Adrenal gland (tissue), 12 donors: Measurements from ENCODE around the gene FNDC3B. TPM values are rescaled to one million over a fixed set of nuclear protein-coding genes. Genes with fewer than 3 reads are reported as not detected.
"Not testable (repeated sequence)": the region's sequence is repeated elsewhere in the genome, so short reads cannot be mapped to it uniquely, and the experiment has no call there.

Experiments
- DNase-seq, 7 donors: peaks; one replicate each; pipeline ENCODE4 v3.0.0-alpha.2; 2019 to 2020
- H3K27ac ChIP-seq, 5 donors: fragments of 200-600 bp; sonication (generic) in 4 of 5; 1 replicate in 3 of 5; 2 replicates in 2 of 5; pipeline versions ENCODE4 v1.5.1 to v1.8.0; 2016 to 2020; ENCODE audit warnings: mild to moderate bottlenecking in 1 of 5
- H3K27me3 ChIP-seq: fragments of 200-600 bp; 2 replicates; pipeline ENCODE4 v1.8.0; 2021
- H3K36me3 ChIP-seq, 2 donors: fragments of 200-600 bp; replicated peaks in 1 of 2; 1 replicate in 1 of 2; 2 replicates in 1 of 2; pipeline versions ENCODE4 v1.5.1 to v1.8.0; 2018 to 2022
- H3K4me1 ChIP-seq, 2 donors: fragments of 200-600 bp; replicated peaks in 1 of 2; 1 replicate in 1 of 2; 2 replicates in 1 of 2; pipeline versions ENCODE4 v1.5.1 to v1.8.0; 2018 to 2021
- H3K4me3 ChIP-seq, 4 donors: fragments of 200-600 bp; sonication (generic) in 3 of 4; one replicate each; pipeline ENCODE4 v1.5.1; 2016 to 2018
- H3K9me3 ChIP-seq, 3 donors: fragments of 200-600 bp; sonication (generic) in 1 of 3; replicated peaks in 1 of 3; 1 replicate in 2 of 3; 2 replicates in 1 of 3; pipeline versions ENCODE4 v1.5.1 to v1.8.0; 2016 to 2021
- CTCF ChIP-seq, 6 experiments: fragments of 450-650 bp in 4 of 6; fragments of 200-600 bp in 2 of 6; sonication (generic) in 1 of 6; IDR thresholded peaks; 1 replicate in 5 of 6; 2 replicates in 1 of 6; pipeline versions ENCODE4 v1.5.1 to v1.8.0; 2016 to 2021; ENCODE audit warnings: antibody characterized with exemption in 6 of 6, mild to moderate bottlenecking in 2 of 6, moderate library complexity in 1 of 6
- POLR2A ChIP-seq, 2 donors: fragments of 450-650 bp; IDR thresholded peaks; one replicate each; pipeline ENCODE4 v1.6.1; 2017; ENCODE audit warnings: antibody characterized with exemption in 2 of 2, mild to moderate bottlenecking in 2 of 2, moderate library complexity in 1 of 2
- WGBS, 4 donors: extraction: QIAGEN DNeasy Blood & Tissue Kit in 2 of 4; methylation state at CpG; one replicate each; pipeline versions ENCODE4 v1.1.5 to v1.1.7; 2013 to 2017; 5-methylcytosine and 5-hydroxymethylcytosine counted together
- intact Hi-C, 2 donors: fragments of 100-400 bp; cut with DNase I; formaldehyde crosslinking; loops; one replicate each; pipeline versions ENCODE4 v1.14.1 to v1.15.0; 2022 to 2023
- polyA plus RNA-seq, 3 donors: library from polyadenylated mRNA; stranded (reverse); fragments of 200-250 nt in 2 of 3; fragments of 350-450 nt in 1 of 3; fragmentation: Illumina TruSeq in 1 of 3; extraction: RNeasy Lipid Tissue Mini Kit (QIAGEN cat#74804) in 1 of 3; gene quantifications; one replicate each; pipeline ENCODE4 v1.2.3, GENCODE V29; 2013 to 2014
- total RNA-seq, 9 donors: library from RNA; depleted of rRNA in 4 of 9; stranded (reverse); fragments of >200 nt in 4 of 9; fragments of 120-200 nt in 1 of 9; fragmentation: NEBNext Ultra II Directional in 1 of 9; extraction: Animal tissue kit (Norgen Biotek cat#: 25700) in 1 of 9; gene quantifications; one replicate each; pipeline versions ENCODE4 v1.1.0 to v1.2.4, GENCODE V29; 2013 to 2023
- donor health status: healthy with polysubstance abuse.
- donor health status: Bipolar disorder and iron deficiency.
- donor health status: DM: yes; HTN: yes; CAD: no.
- donor health status: DM: no; HTN: no; CAD: no.
- donor health status: DM: no; HTN: no; CAD: no.
- donor health status: DM: yes; HTN: yes; CAD: no.

The FNDC3B gene
- total and polyA plus RNA-seq, 12 donors, result 9.9 to 228 (median 105) TPM

- H3K27ac ChIP-seq, result no peak overlapping the region
- intact Hi-C loops, result no loop called here
- H3K4me1 ChIP-seq, result no peaks in the 10 kb centered on the region
- TF ChIP-seq CTCF (IDR thresholded peaks at IDR 0.05), result no peak
- no peak for TF ChIP-seq POLR2A (IDR thresholded peaks at IDR 0.05)
- WGBS, 4 donors, result 29 to 73% (median 65%) methylated on average over 3 of the region's 3 CpGs
- H3K27me3 ChIP-seq, result no peaks in the 10 kb centered on the region
- H3K4me3 ChIP-seq, result no peak overlapping the region
- no peaks in the 10 kb centered on the region for H3K9me3 ChIP-seq
- DNase-seq, result no peak
- no peaks in the 10 kb centered on the region for H3K36me3 ChIP-seq
Observed at GRCh38 chr3:171994646-171995428, 44.5 kb upstream of the FNDC3B start.

GRCh38 chr3:171995486-171995885 is 43.9 kb upstream of the FNDC3B start:
- no peaks in the 10 kb centered on the region for H3K4me1 ChIP-seq
- no peaks in the 10 kb centered on the region for H3K36me3 ChIP-seq
- intact Hi-C loops, result no loop called here
- H3K4me3 ChIP-seq, result no peak overlapping the region
- TF ChIP-seq POLR2A (IDR thresholded peaks at IDR 0.05), result no peak
- TF ChIP-seq CTCF (IDR thresholded peaks at IDR 0.05), result no peak
- DNase-seq, result no peak
- H3K9me3 ChIP-seq, result no peaks in the 10 kb centered on the region
- no peaks in the 10 kb centered on the region for H3K27me3 ChIP-seq
- no peak overlapping the region for H3K27ac ChIP-seq

- H3K9me3 ChIP-seq, result no peaks in the 10 kb centered on the region
- intact Hi-C loops, result no loop called here
- no peak for DNase-seq
- 89 to 93% (median 93%) methylated on average over 2 of the region's 2 CpGs for WGBS, 4 donors
- TF ChIP-seq POLR2A (IDR thresholded peaks at IDR 0.05), result no peak
- TF ChIP-seq CTCF (IDR thresholded peaks at IDR 0.05), result no peak
- no peak overlapping the region for H3K27ac ChIP-seq
- H3K4me3 ChIP-seq, result no peak overlapping the region
- no peaks in the 10 kb centered on the region for H3K27me3 ChIP-seq
- H3K4me1 ChIP-seq, result no peaks in the 10 kb centered on the region
- H3K36me3 ChIP-seq, result no peaks in the 10 kb centered on the region
Observed at GRCh38 chr3:171996178-171996817, 43.1 kb upstream of the FNDC3B start.

GRCh38 chr3:171998731-171999130 is 40.6 kb upstream of the FNDC3B start:
- DNase-seq, H3K36me3 ChIP-seq, intact Hi-C loops, H3K27ac ChIP-seq, H3K4me1 ChIP-seq, H3K4me3 ChIP-seq, H3K9me3 ChIP-seq, H3K27me3 ChIP-seq: not testable (repeated sequence)
- WGBS, 4 donors, result 91 to 100% (median 93%) methylated on average over 2 to 20 of the region's 24 CpGs; no CpG with 5 or more reads in 1 of the 4 donors

- H3K27ac ChIP-seq, H3K9me3 ChIP-seq, H3K36me3 ChIP-seq, DNase-seq, H3K27me3 ChIP-seq, intact Hi-C loops, H3K4me1 ChIP-seq, H3K4me3 ChIP-seq: not testable (repeated sequence)
- 89 to 100% (median 90%) methylated on average over 1 of the region's 1 CpG for WGBS, 4 donors
Observed at GRCh38 chr3:172001616-172002015, 37.8 kb upstream of the FNDC3B start.
